Breast epithelium (tissue), 4 donors: ENCODE measurements around the gene ABCC5. TPM values are rescaled to one million over a fixed set of nuclear protein-coding genes. Genes with fewer than 3 reads are reported as not detected.

Experiments used
- DNase-seq, 2 donors: peaks; one replicate each; pipeline ENCODE4 v3.0.0-alpha.2; 2019; ENCODE audit warnings: low spot score in 2 of 2
- H3K27ac ChIP-seq, 2 donors: fragments of 200-600 bp; sonication (generic) in 1 of 2; one replicate each; pipeline ENCODE4 v1.5.1; 2016 to 2019; ENCODE audit warnings: mild to moderate bottlenecking in 1 of 2
- H3K27me3 ChIP-seq, 2 donors: fragments of 200-600 bp; sonication (generic) in 1 of 2; one replicate each; pipeline versions ENCODE4 v1.5.1 to v1.6.0; 2017 to 2019; ENCODE audit warnings: control low read depth in 1 of 2, mild to moderate bottlenecking in 1 of 2
- H3K36me3 ChIP-seq: fragments of 200-600 bp; one replicate; pipeline ENCODE4 v1.5.1; 2019
- H3K4me1 ChIP-seq, 2 donors: fragments of 200-600 bp; sonication (generic); one replicate each; pipeline ENCODE4 v1.5.1; 2016 to 2019; ENCODE audit warnings: control low read depth in 1 of 2
- H3K4me3 ChIP-seq, 3 donors: fragments of 200-600 bp; sonication (generic); 1 replicate in 2 of 3; 2 replicates in 1 of 3; pipeline ENCODE4 v1.5.1; 2016 to 2019; ENCODE audit warnings: mild to moderate bottlenecking in 3 of 3, moderate library complexity in 2 of 3
- H3K9me3 ChIP-seq, 2 donors: fragments of 200-600 bp; sonication (generic) in 1 of 2; one replicate each; pipeline ENCODE4 v1.5.1; 2016 to 2019; ENCODE audit warnings: control low read depth in 1 of 2
- POLR2A ChIP-seq: fragments of 450-650 bp; IDR thresholded peaks from one replicate; pipeline ENCODE4 v1.6.1; 2016; ENCODE audit warnings: antibody characterized with exemption, mild to moderate bottlenecking, moderate library complexity
- POLR2AphosphoS5 ChIP-seq, 3 donors: sonication (generic); formaldehyde crosslinking; IDR thresholded peaks; one replicate each; pipeline ENCODE4 v1.6.1; 2017; ENCODE audit warnings: antibody characterized with exemption in 3 of 3
- intact Hi-C: fragments of 100-400 bp; cut with DNase I; formaldehyde crosslinking; loops from one replicate; pipeline ENCODE4 v1.15.1; 2023; ENCODE audit warnings: low total_unique reads
- total RNA-seq, 3 donors: library from RNA; depleted of rRNA; stranded (reverse); fragments of >200 nt; gene quantifications; one replicate each; pipeline ENCODE4 v1.1.0, GENCODE V29; 2016
- TF ChIP-seq, protein P1 (sequence below), 3 donors: fragments of 450-650 bp; IDR thresholded peaks; one replicate each; pipeline ENCODE4 v1.5.1; 2016 to 2017; ENCODE audit warnings: antibody characterized with exemption in 3 of 3, mild to moderate bottlenecking in 3 of 3, moderate library complexity in 3 of 3

Gene ABCC5
- total RNA-seq, 3 donors from 2014 or later, result 21.0 to 29.9 (median 21.8) TPM

DNA sequence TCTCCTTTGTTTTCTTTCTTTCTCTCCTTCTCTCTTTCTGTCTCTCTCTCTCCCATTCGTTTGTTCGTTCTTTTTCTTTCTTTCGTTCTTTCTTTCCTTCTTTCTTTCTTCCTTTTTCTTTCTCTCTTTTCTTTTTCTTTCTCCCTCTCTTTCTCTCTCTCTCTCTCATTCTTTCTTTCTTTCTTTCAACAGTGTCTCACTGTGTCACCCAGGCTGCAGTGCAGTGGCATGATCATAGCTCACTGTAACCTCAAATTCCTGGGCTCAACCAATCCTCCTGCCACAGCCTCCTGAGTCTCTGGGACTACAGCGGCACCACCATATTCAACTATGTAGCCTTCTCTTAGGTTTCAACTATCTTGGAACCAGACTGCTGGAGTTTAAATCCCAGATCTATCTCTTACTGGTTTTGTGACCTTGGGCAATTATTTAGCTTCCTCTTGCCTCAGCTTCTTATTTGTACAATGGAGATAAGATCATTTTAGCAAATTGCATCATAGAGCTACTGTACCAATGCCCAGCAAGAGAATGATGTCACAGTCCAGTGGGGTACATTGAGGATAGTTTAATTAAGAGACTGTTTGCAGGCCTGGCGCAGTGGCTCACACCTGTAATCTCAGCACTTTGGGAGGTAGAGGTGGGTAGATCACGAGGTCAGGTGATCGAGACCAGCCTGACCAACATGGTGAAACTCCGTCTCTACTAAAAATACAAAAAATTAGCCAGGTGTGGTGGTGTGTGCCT lies 105.7 kb downstream of the ABCC5 start:
- Histone ChIP-seq H3K4me1 (no peaks in the 10 kb centered on the region), H3K27me3 (no peaks in the 10 kb centered on the region), H3K4me3 (no peak overlapping the region), H3K27ac (no peak overlapping the region), H3K9me3 (no peaks in the 10 kb centered on the region), H3K36me3 (no peaks in the 10 kb centered on the region)
- TF ChIP-seq, protein P1, sequence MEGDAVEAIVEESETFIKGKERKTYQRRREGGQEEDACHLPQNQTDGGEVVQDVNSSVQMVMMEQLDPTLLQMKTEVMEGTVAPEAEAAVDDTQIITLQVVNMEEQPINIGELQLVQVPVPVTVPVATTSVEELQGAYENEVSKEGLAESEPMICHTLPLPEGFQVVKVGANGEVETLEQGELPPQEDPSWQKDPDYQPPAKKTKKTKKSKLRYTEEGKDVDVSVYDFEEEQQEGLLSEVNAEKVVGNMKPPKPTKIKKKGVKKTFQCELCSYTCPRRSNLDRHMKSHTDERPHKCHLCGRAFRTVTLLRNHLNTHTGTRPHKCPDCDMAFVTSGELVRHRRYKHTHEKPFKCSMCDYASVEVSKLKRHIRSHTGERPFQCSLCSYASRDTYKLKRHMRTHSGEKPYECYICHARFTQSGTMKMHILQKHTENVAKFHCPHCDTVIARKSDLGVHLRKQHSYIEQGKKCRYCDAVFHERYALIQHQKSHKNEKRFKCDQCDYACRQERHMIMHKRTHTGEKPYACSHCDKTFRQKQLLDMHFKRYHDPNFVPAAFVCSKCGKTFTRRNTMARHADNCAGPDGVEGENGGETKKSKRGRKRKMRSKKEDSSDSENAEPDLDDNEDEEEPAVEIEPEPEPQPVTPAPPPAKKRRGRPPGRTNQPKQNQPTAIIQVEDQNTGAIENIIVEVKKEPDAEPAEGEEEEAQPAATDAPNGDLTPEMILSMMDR (IDR thresholded peaks at IDR 0.05), result no peak
- TF ChIP-seq POLR2A (no peak), POLR2AphosphoS5 (IDR thresholded peaks at IDR 0.05) (no peak)
- no peak for DNase-seq
- intact Hi-C loops, result no loop called here

DNA sequence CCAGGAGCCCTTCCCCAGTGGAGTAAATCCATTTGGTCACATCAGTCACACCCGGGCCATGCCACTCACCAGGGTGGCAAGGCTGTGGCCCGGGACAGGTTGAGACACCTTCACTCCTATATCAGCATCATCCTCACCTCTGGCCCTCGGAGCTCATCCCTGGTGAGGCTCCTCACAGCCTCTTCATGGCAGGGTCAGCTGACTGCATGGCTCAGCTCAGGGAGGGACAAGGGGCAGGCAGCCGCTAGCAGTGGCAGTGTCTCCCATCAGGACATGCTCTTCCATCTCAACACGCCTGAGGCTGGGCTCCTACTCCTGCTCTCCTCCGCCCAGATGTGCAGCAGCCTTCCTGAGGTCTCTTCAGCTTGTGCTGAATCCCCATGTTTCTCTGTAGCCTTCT lies 106.6 kb downstream of the ABCC5 start:
- no peak for DNase-seq
- Histone ChIP-seq H3K27me3 (no peaks in the 10 kb centered on the region), H3K4me1 (no peaks in the 10 kb centered on the region), H3K4me3 (no peak overlapping the region), H3K27ac (no peak overlapping the region), H3K36me3 (no peaks in the 10 kb centered on the region), H3K9me3 (no peaks in the 10 kb centered on the region)
- intact Hi-C loops, result no loop called here
- TF ChIP-seq POLR2A (no peak), POLR2AphosphoS5 (IDR thresholded peaks at IDR 0.05) (no peak)
- TF ChIP-seq, protein P1 (IDR thresholded peaks at IDR 0.05), result no peak

DNA sequence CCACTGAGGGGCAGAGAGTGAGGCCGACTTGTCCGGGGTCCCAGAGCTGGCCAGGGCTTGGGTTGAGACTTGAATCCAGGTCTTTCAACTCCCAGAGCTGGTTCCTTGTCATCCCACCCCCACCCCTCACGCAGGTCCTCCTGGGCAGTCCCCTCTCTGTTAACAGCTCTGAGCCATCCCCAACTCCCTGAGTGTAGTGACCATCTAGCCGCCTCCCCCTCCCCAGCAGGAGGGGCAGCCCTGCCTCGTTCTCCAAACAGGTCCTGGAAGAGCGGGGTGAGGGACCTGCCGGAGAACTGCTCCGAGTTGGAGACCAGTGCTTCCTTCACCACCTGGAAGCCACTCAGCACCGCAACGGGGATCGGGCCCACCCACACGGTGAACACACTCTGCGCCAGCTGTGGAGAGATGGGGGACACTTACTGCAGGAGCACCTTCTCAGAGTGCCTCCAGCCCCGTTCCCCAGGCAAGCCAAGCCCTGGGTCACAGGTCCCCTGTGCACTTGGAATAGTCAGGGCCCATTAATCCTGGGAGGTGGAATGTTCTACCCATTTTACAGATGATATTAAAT lies 108.6 kb downstream of the ABCC5 start:
- DNase-seq, result no peak

DNA sequence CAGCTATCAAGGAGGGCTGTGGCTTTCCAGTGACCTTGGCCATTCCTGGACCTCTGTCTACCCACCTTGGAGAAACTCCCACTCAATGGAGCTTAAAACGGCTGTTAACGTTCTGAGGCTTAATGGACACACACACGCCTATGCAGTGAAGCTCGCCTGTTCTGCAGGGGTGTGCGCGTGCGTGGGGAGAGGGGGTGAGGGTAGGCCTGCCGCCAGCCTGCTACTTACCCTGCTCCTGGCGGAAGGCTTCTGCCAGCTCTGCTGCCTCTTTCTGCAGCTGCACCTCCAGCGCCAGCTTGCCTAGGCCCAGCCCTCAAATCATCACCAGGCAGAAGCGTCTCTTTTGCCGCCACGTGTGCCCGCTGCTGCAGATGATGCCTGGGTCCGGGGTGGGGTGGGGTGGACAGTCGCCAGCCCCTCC lies 109.8 kb downstream of the ABCC5 start:
- no peaks in the 10 kb centered on the region for H3K9me3 ChIP-seq
- no peak for DNase-seq
- TF ChIP-seq POLR2AphosphoS5 (IDR thresholded peaks at IDR 0.05), result no peak
- no peak for TF ChIP-seq POLR2A
- TF ChIP-seq, protein P1 (IDR thresholded peaks at IDR 0.05), result no peak
- no peak overlapping the region for H3K4me3 ChIP-seq
- no peaks in the 10 kb centered on the region for H3K4me1 ChIP-seq
- intact Hi-C loops, result loop anchor here (10.0 kb wide), 1 partner anchor 117 kb away; no protein-coding TSS in a partner anchor
- H3K27me3 ChIP-seq, result no peaks in the 10 kb centered on the region
- H3K27ac ChIP-seq, result no peak overlapping the region
- H3K36me3 ChIP-seq, result no peaks in the 10 kb centered on the region

More for the DNA sequence above, 108.6 kb downstream of the ABCC5 start:
- no peak for TF ChIP-seq POLR2A
- TF ChIP-seq, protein P1 (IDR thresholded peaks at IDR 0.05), result no peak
- no peak for TF ChIP-seq POLR2AphosphoS5 (IDR thresholded peaks at IDR 0.05)
- no peak overlapping the region for H3K4me3 ChIP-seq
- no peaks in the 10 kb centered on the region for H3K27me3 ChIP-seq
- no peaks in the 10 kb centered on the region for H3K9me3 ChIP-seq
- intact Hi-C loops, result loop anchor here (10.0 kb wide), 1 partner anchor 116 kb away; no protein-coding TSS in a partner anchor
- no peak overlapping the region for H3K27ac ChIP-seq
- H3K4me1 ChIP-seq, result no peaks in the 10 kb centered on the region
- H3K36me3 ChIP-seq, result no peaks in the 10 kb centered on the region

DNA sequence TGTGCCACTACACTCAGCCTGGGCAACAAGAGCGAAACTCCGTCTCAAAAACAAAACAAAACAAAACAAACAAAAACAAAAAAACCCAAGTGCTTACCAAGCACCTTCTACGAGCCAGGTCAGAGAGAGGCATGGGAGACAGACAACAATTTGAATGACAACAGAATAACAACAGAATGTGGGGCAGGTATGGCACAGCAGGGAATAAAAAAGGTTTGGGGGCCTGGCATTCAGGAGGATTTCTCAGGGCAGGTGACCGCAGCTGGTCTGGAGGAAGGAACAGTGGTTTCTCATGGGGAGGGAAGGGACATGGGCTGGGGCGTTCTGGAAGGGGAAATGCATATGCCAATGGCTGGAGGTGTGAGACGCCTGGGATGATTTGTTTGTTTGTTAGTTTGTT lies 110.5 kb downstream of the ABCC5 start:
- TF ChIP-seq, protein P1 (IDR thresholded peaks at IDR 0.05), result no peak
- no peak for TF ChIP-seq POLR2A
- TF ChIP-seq POLR2AphosphoS5 (IDR thresholded peaks at IDR 0.05), result no peak
- Histone ChIP-seq H3K27ac (no peak overlapping the region), H3K4me1 (no peaks in the 10 kb centered on the region), H3K27me3 (no peaks in the 10 kb centered on the region), H3K4me3 (no peak overlapping the region), H3K36me3 (no peaks in the 10 kb centered on the region), H3K9me3 (no peaks in the 10 kb centered on the region)
- DNase-seq, result no peak
- intact Hi-C loops, result loop anchor here (10.0 kb wide), 1 partner anchor 118 kb away; no protein-coding TSS in a partner anchor
